Astrocyte (in vitro differentiated cells and primary cell): ENCODE measurements around the gene PEX11B. TPM values are rescaled to one million over a fixed set of nuclear protein-coding genes. Genes with fewer than 3 reads are reported as not detected.

Source experiments
- DNase-seq: peaks from one replicate; pipeline ENCODE4 v3.0.0-alpha.2; 2010; ENCODE audit warnings: low read depth
- FAIRE-seq: peaks from 2 replicates; lab custom pipeline; 2011; peaks lifted over from hg19 to GRCh38; lab: Jason Lieb, UNC
- H2AFZ ChIP-seq: 2 replicates; pipeline ENCODE4 v1.6.0; 2012; ENCODE audit warnings: low read depth, low read length, inconsistent platforms
- H3K27ac ChIP-seq: 2 replicates; pipeline ENCODE4 v1.5.1; 2011; ENCODE audit warnings: low read depth, low read length, inconsistent platforms
- H3K27me3 ChIP-seq: 2 replicates; pipeline ENCODE4 v1.6.0; 2011; ENCODE audit warnings: low read length, inconsistent platforms; ENCODE audit not compliant: insufficient read depth
- H3K36me3 ChIP-seq: 2 replicates; pipeline ENCODE4 v1.5.1; 2011; ENCODE audit warnings: low read length, inconsistent platforms; ENCODE audit not compliant: insufficient read depth
- H3K4me1 ChIP-seq: 2 replicates; pipeline ENCODE4 v1.5.1; 2011; ENCODE audit warnings: low read length, inconsistent platforms; ENCODE audit not compliant: insufficient read depth
- H3K4me2 ChIP-seq: 2 replicates; pipeline ENCODE4 v1.6.0; 2012; ENCODE audit warnings: low read length, inconsistent platforms
- H3K4me3 ChIP-seq: 2 replicates; pipeline ENCODE4 v1.5.1; 2011; ENCODE audit warnings: low read depth, mild to moderate bottlenecking, low read length, inconsistent platforms; ENCODE audit not compliant: insufficient read depth
- H3K79me2 ChIP-seq: 2 replicates; pipeline ENCODE4 v1.6.0; 2012; ENCODE audit warnings: mild to moderate bottlenecking, low read length, inconsistent platforms; ENCODE audit not compliant: insufficient read depth
- H3K9ac ChIP-seq: 2 replicates; pipeline ENCODE4 v1.6.0; 2012; ENCODE audit warnings: mild to moderate bottlenecking, low read length, inconsistent platforms
- H3K9me3 ChIP-seq: 2 replicates; pipeline ENCODE4 v1.5.1; 2012; ENCODE audit warnings: low read depth, mild to moderate bottlenecking, low read length, inconsistent platforms; ENCODE audit not compliant: insufficient read depth
- H4K20me1 ChIP-seq: 2 replicates; pipeline ENCODE4 v1.6.0; 2012; ENCODE audit warnings: low read length, inconsistent platforms; ENCODE audit not compliant: insufficient read depth
- H3K27ac Mint-ChIP-seq: one replicate; pipeline ENCODE4 v1.8.0; 2021; ENCODE audit warnings: mild to moderate bottlenecking, mixed read lengths; ENCODE audit not compliant: unreplicated experiment
- H3K27me3 Mint-ChIP-seq: one replicate; pipeline ENCODE4 v1.8.0; 2021; ENCODE audit warnings: low read depth, mixed read lengths; ENCODE audit not compliant: unreplicated experiment
- H3K36me3 Mint-ChIP-seq: one replicate; pipeline ENCODE4 v1.8.0; 2021; ENCODE audit warnings: low read depth, mixed read lengths; ENCODE audit not compliant: unreplicated experiment
- H3K4me1 Mint-ChIP-seq: one replicate; pipeline ENCODE4 v1.8.0; 2021; ENCODE audit warnings: low read depth, mixed read lengths; ENCODE audit not compliant: unreplicated experiment
- H3K4me3 Mint-ChIP-seq: one replicate; pipeline ENCODE4 v1.8.0; 2021; ENCODE audit warnings: mild to moderate bottlenecking, moderate library complexity, mixed read lengths; ENCODE audit not compliant: unreplicated experiment
- H3K9me3 Mint-ChIP-seq: one replicate; pipeline ENCODE4 v1.8.0; 2021; ENCODE audit warnings: mild to moderate bottlenecking, mixed read lengths; ENCODE audit not compliant: unreplicated experiment
- CTCF ChIP-seq: IDR thresholded peaks from 2 replicates; pipeline ENCODE4 v1.5.1; 2011; ENCODE audit warnings: low read depth, mild to moderate bottlenecking, inconsistent platforms, low read length, moderate library complexity; ENCODE audit not compliant: insufficient read depth
- EZH2 ChIP-seq: IDR thresholded peaks from 2 replicates; pipeline ENCODE4 v1.6.1; 2012; ENCODE audit warnings: mild to moderate bottlenecking, low read length, inconsistent platforms; ENCODE audit not compliant: insufficient read depth
- total RNA-seq: library from RNA; stranded (reverse); gene quantifications from 2 replicates; pipeline ENCODE4 v1.2.1, GENCODE V29; 2021

Gene PEX11B
- total RNA-seq, 1 donor from 2014 or later, result 20.7 TPM

- Histone ChIP-seq H3K4me3 (peak overlapping the region; percentile 78), H3K9me3 (no peaks in the 10 kb centered on the region), H3K36me3 (peaks cover 5% of the 10 kb centered on the region), H3K4me1 (peaks cover 20% of the 10 kb centered on the region), H3K9ac (peak overlapping the region; percentile 82), H3K27ac (peak overlapping the region; percentile 83), H2AFZ (no peak overlapping the region), H4K20me1 (peaks cover 34% of the 10 kb centered on the region), H3K4me2 (peak overlapping the region; percentile 92), H3K27me3 (no peaks in the 10 kb centered on the region), H3K79me2 (peaks cover 61% of the 10 kb centered on the region)
- no peak overlapping the region for H3K27ac Mint-ChIP-seq
- DNase-seq (no peak), FAIRE-seq (no peak)
- TF ChIP-seq EZH2 (no peak), CTCF (no peak)
- peaks cover 2% of the 10 kb centered on the region for H3K9me3 Mint-ChIP-seq
- no peaks in the 10 kb centered on the region for H3K27me3 Mint-ChIP-seq
- peak overlapping the region; percentile 92 for H3K4me3 Mint-ChIP-seq
- peaks cover 18% of the 10 kb centered on the region for H3K4me1 Mint-ChIP-seq
- peaks cover 4% of the 10 kb centered on the region for H3K36me3 Mint-ChIP-seq
These were observed 37.8 kb upstream of the PEX11B start for GRCh38 chr1:145956361-145956760.

DNA sequence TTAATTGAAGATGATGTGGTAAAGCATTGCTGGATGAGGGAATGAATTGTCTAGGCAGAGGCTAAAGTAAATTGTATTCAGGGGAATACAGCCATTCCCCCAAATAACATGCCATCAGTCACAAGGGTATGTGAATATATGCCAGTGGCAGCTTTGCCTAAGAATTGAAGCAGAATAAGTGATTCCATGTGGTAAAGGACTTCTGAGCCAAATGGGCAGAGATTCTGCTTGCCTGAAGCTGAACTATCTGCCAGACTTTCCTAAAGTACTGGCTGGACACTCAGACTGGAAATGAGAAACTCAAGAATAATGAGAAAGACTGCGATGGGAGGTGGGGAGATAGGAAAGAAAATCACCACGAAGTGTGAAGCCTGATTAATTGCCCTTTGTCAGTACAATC lies 36.9 kb upstream of the PEX11B start:
- TF ChIP-seq EZH2 (no peak), CTCF (no peak)
- Mint-ChIP-seq H3K27me3 (no peaks in the 10 kb centered on the region), H3K9me3 (peaks cover 2% of the 10 kb centered on the region), H3K27ac (no peak overlapping the region), H3K4me1 (peaks cover 16% of the 10 kb centered on the region), H3K36me3 (peaks cover 4% of the 10 kb centered on the region), H3K4me3 (peak overlapping the region; percentile 92)
- peaks cover 37% of the 10 kb centered on the region for H4K20me1 ChIP-seq
- no peak overlapping the region for H3K9ac ChIP-seq
- H3K4me1 ChIP-seq, result peaks cover 12% of the 10 kb centered on the region
- no peak for FAIRE-seq
- peak overlapping the region; percentile 78 for H3K4me3 ChIP-seq
- H3K27me3 ChIP-seq, result no peaks in the 10 kb centered on the region
- H3K36me3 ChIP-seq, result peaks cover 5% of the 10 kb centered on the region
- H3K4me2 ChIP-seq, result peak overlapping the region; percentile 92
- peak; percentile 36 for DNase-seq
- no peak overlapping the region for H3K27ac ChIP-seq
- no peaks in the 10 kb centered on the region for H3K9me3 ChIP-seq
- peaks cover 68% of the 10 kb centered on the region for H3K79me2 ChIP-seq
- H2AFZ ChIP-seq, result no peak overlapping the region

- Histone ChIP-seq H2AFZ (no peak overlapping the region), H3K4me1 (peaks cover 12% of the 10 kb centered on the region), H3K4me2 (no peak overlapping the region), H3K27ac (no peak overlapping the region), H3K36me3 (peaks cover 5% of the 10 kb centered on the region), H3K9ac (no peak overlapping the region), H3K79me2 (peaks cover 82% of the 10 kb centered on the region), H3K4me3 (no peak overlapping the region), H4K20me1 (peaks cover 48% of the 10 kb centered on the region), H3K9me3 (no peaks in the 10 kb centered on the region), H3K27me3 (no peaks in the 10 kb centered on the region)
- FAIRE-seq (no peak), DNase-seq (no peak)
- peaks cover 8% of the 10 kb centered on the region for H3K36me3 Mint-ChIP-seq
- H3K9me3 Mint-ChIP-seq, result peaks cover 2% of the 10 kb centered on the region
- H3K27me3 Mint-ChIP-seq, result no peaks in the 10 kb centered on the region
- no peak overlapping the region for H3K27ac Mint-ChIP-seq
- H3K4me1 Mint-ChIP-seq, result peaks cover 14% of the 10 kb centered on the region
- TF ChIP-seq EZH2 (no peak), CTCF (no peak)
- H3K4me3 Mint-ChIP-seq, result peak overlapping the region; percentile 51
These were observed 35.3 kb upstream of the PEX11B start for GRCh38 chr1:145953861-145954260.
